Mucosa of rectum (tissue), 2 donors: ENCODE measurements around the gene RINL.

Source experiments
- H3K27ac ChIP-seq, 2 donors: one replicate each; pipeline ENCODE4 v1.7.0; 2013; ENCODE audit warnings: inconsistent platforms in 2 of 2, low read depth in 2 of 2, low read length in 2 of 2
- H3K27me3 ChIP-seq, 2 donors: one replicate each; pipeline ENCODE4 v1.7.0; 2013; ENCODE audit warnings: low read length in 2 of 2; ENCODE audit not compliant: control insufficient read depth in 2 of 2, insufficient read depth in 2 of 2
- H3K36me3 ChIP-seq, 2 donors: one replicate each; pipeline ENCODE4 v1.7.0; 2013; ENCODE audit warnings: low read length in 2 of 2; ENCODE audit not compliant: control insufficient read depth in 2 of 2, insufficient read depth in 2 of 2
- H3K4me1 ChIP-seq, 2 donors: one replicate each; pipeline ENCODE4 v1.7.0; 2013; ENCODE audit warnings: low read length in 2 of 2, mild to moderate bottlenecking in 1 of 2; ENCODE audit not compliant: control insufficient read depth in 2 of 2, insufficient read depth in 2 of 2
- H3K4me3 ChIP-seq, 2 donors: one replicate each; pipeline ENCODE4 v1.7.0; 2013; ENCODE audit warnings: low read length in 2 of 2
- H3K9ac ChIP-seq, 2 donors: one replicate each; pipeline ENCODE4 v1.7.0; 2013; ENCODE audit warnings: low read length in 2 of 2, low read depth in 1 of 2, mild to moderate bottlenecking in 1 of 2
- H3K9me3 ChIP-seq, 2 donors: one replicate each; pipeline ENCODE4 v1.7.0; 2013; ENCODE audit warnings: low read length in 2 of 2; ENCODE audit not compliant: control insufficient read depth in 2 of 2
- donor health status: healthy.
- donor health status: Normal muscosa, but diverticular disease.

The RINL gene

GRCh38 chr19:38904581-38905539, 26.8 kb upstream of the RINL start:
- Histone ChIP-seq H3K4me3 (no peak overlapping the region), H3K9me3 (no peaks in the 10 kb centered on the region), H3K4me1 (peaks cover 5 to 7% of the 10 kb centered on the region in 2 donors), H3K27ac (no peak overlapping the region), H3K27me3 (no peaks in the 10 kb centered on the region), H3K9ac (no peak overlapping the region), H3K36me3 (peaks cover 20 to 22% of the 10 kb centered on the region in 2 donors)

- Histone ChIP-seq H3K9me3 (no peaks in the 10 kb centered on the region), H3K9ac (no peak overlapping the region), H3K36me3 (peaks cover 7 to 16% of the 10 kb centered on the region in 2 donors), H3K27ac (no peak overlapping the region), H3K4me3 (no peak overlapping the region), H3K4me1 (peaks cover 11 to 16% of the 10 kb centered on the region in 2 donors), H3K27me3 (no peaks in the 10 kb centered on the region)
These were observed 23.6 kb upstream of the RINL start for GRCh38 chr19:38901683-38902082.

DNA sequence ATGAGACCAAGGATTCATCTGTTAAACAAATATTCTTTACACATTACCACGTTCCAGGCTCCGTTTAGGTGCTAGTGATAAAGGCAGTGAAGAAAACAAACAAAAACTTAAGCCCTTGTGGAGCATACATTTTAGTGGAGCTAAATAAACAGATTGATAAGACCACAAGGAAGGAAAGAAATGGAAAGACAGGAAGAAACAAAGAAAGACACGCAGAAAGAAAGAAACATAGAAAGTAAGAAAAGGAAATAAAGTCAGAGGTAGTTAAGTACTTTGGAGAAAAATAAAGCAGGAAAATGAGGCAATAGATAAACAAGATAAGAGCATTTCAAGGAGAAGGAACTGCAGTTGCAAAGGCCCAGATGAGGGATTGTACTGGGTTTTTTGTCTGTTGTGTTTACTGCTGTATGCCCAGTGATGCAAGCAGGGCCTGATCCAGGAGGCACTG, 22.7 kb upstream of the RINL start:
- Histone ChIP-seq H3K36me3 (peaks cover 7 to 14% of the 10 kb centered on the region in 2 donors), H3K4me1 (peaks cover 11 to 16% of the 10 kb centered on the region in 2 donors), H3K4me3 (peak overlapping the region; percentile 98), H3K27me3 (no peaks in the 10 kb centered on the region), H3K9ac (peak overlapping the region; percentile 69 to 93), H3K9me3 (no peaks in the 10 kb centered on the region), H3K27ac (no peak overlapping the region)

DNA sequence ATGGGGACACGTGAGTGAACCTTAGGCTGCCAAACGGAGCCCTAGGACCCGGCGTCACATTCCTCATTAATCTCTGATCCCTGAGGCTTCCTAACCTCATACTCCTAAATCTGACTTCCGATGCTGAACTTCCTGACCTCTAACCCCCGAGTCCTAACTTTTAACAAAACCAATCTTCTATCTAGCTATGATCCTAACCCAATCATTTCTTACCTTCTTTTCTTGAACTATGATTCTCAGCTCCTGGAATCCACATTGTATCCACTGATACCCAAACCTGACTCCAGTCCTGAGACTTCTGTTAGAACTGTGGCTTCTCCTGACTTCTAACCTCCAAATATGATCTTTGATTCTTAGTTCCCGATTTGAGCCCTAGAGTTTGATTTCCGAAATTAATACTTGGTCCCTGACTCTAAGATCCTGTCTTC, 22.1 kb upstream of the RINL start:
- peaks cover 11 to 16% of the 10 kb centered on the region in 2 donors for H3K4me1 ChIP-seq

DNA sequence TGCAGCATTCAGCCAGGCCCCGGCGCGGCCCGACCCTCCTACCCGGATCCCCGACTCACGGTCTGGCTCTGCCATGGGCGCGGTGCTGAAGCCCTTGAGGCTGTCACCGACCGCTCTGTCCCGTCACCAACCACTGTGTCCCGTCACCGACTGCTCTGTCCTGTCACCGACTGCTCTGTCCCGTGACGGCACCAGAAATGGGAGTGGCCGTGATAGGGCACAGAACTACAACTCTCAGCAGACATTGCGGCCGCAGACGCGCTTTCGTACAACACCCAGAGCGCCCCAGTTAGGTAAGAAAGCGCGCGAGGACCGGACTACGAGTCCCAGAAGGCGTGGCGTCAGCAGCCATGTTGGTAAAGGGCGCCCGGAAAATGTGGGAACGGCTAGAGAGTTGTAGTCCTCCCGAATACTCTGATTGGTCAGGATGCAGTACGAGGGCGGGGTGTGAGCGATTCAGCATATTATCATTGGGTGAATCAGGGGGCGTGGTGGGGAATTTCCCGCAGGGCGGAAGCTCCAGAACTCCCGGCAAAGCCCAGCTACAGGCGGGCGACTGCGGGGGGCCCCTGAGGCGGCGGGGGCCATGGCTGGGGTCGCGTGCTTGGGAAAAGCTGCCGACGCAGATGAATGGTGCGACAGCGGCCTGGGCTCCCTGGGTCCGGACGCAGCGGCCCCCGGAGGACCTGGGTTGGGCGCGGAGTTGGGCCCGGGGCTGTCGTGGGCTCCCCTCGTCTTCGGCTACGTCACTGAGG, 21.5 kb upstream of the RINL start, which contains the start of the genes NFKBIB and SIRT2:
Gene NFKBIB, plus strand, starts transcription at position 523 of the 755 bp plus-strand sequence. Its CDS starts 64 bp downstream, at position 587.
Gene SIRT2, minus strand, starts transcription at position 172 of the 755 bp plus-strand sequence. Its CDS starts 97 bp downstream, at position 75.
- H3K27me3 ChIP-seq: no peaks in the 10 kb centered on the region
- peaks cover 0 to 5% of the 10 kb centered on the region in 2 donors for H3K36me3 ChIP-seq
- peaks cover 11 to 16% of the 10 kb centered on the region in 2 donors for H3K4me1 ChIP-seq
- peak within 1 kb of the TSS; percentile 79 to 87 for H3K27ac ChIP-seq
- H3K9me3 ChIP-seq: no peaks in the 10 kb centered on the region
- H3K4me3 ChIP-seq: peak within 1 kb of the TSS; percentile 98
- peak within 1 kb of the TSS; percentile 93 to 95 for H3K9ac ChIP-seq

More for the DNA sequence above, 22.1 kb upstream of the RINL start:
- peaks cover 4 to 9% of the 10 kb centered on the region in 2 donors for H3K36me3 ChIP-seq
- no peaks in the 10 kb centered on the region for H3K27me3 ChIP-seq
- peak overlapping the region; percentile 69 to 93 for H3K9ac ChIP-seq
- peak overlapping the region; percentile 98 for H3K4me3 ChIP-seq
- H3K27ac ChIP-seq: peak overlapping the region; percentile 79 to 87
- H3K9me3 ChIP-seq: no peaks in the 10 kb centered on the region

DNA sequence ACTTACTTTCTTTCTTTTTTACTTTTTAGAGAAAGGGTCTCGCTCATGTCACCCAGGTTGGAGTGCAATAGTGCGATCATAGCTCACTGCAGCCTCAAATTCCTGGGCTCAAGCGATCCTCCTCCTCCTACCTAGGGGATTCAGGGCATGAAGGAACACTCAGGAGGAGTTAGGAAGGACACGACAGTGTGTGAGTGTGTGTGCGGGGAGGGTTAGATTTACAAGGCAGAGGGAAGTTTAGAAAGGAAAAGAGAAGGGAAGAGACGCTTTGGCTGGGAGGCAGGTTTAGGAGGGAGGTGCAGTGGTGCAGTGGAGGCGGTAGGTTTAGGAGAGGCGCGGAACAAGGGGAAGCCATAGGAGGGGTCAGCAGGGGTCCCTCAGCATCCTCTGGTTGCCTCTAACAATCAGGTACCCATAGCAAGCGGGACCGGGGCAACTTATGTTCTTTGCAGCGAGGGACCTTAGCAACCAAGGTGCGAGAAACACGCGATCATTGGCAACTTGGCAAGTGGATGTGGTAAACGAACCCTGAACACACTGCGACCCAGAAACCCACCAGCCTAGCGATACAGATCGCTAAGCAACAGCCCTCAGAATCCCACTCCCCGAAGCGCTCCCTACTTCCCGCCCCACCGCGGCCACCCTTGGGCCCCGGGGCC, 20.8 kb upstream of the RINL start:
- H3K9me3 ChIP-seq: no peaks in the 10 kb centered on the region
- peak overlapping the region; percentile 84 to 95 for H3K9ac ChIP-seq
- peaks cover 11 to 16% of the 10 kb centered on the region in 2 donors for H3K4me1 ChIP-seq
- H3K27ac ChIP-seq: peak overlapping the region; percentile 70 to 83
- no peaks in the 10 kb centered on the region for H3K36me3 ChIP-seq
- H3K27me3 ChIP-seq: no peaks in the 10 kb centered on the region
- H3K4me3 ChIP-seq: peak overlapping the region; percentile 85 to 98

DNA sequence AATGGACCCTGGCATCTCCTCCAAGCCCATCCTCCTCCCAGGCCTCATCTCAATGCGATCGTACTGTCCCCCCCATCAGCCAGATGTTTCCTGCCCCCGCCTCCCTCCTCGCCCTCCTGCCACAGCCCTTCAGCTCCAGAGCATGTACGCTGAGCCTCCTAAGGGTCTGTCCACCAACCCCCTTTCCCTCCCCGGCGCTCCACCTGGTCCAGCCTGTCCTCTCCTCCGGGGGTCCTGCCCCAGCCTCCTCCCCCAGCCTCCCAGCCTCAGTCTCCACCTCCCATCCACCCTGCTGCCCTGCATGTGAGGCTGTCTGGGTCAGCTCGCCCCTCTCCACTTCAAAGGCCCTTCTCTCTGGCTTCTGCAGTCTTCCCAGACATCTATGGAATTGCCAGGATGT, 16.9 kb upstream of the RINL start:
- Histone ChIP-seq H3K9me3 (no peaks in the 10 kb centered on the region), H3K27ac (no peak overlapping the region)

GRCh38 chr19:38893341-38893771, 15.3 kb upstream of the RINL start:
- Histone ChIP-seq H3K4me3 (no peak overlapping the region), H3K9me3 (no peaks in the 10 kb centered on the region), H3K27ac (no peak overlapping the region), H3K27me3 (no peaks in the 10 kb centered on the region), H3K4me1 (peaks cover 2% of the 10 kb centered on the region in 2 donors), H3K36me3 (peaks cover 13 to 26% of the 10 kb centered on the region in 2 donors), H3K9ac (no peak overlapping the region)

More for the DNA sequence above, 16.9 kb upstream of the RINL start:
- Histone ChIP-seq H3K27me3 (no peaks in the 10 kb centered on the region), H3K36me3 (peaks cover 2 to 12% of the 10 kb centered on the region in 2 donors), H3K4me3 (no peak overlapping the region), H3K4me1 (peaks cover 7 to 9% of the 10 kb centered on the region in 2 donors), H3K9ac (no peak overlapping the region)

DNA sequence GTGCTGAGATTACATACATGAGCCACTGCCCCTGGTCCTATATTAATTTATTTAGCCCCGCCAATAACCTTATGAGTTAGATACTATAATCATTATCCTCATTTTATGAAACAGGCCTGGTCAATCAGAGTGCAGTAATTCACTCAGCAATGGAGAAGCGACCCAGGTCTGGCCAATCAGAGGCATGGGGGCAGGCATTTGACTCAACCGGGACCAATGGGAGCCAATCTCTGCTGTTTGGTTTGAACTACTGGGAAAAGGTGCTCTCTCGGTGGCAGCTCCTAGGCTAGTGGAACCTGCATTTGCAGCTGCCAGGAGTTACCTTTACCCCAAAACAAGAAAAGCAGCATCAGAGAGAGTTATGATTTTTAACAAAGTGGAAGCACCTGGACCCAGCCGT, 14.8 kb upstream of the RINL start:
- Histone ChIP-seq H3K4me1 (no peaks in the 10 kb centered on the region), H3K9ac (no peak overlapping the region), H3K4me3 (no peak overlapping the region), H3K9me3 (no peaks in the 10 kb centered on the region), H3K27me3 (no peaks in the 10 kb centered on the region), H3K36me3 (peaks cover 15 to 26% of the 10 kb centered on the region in 2 donors), H3K27ac (no peak overlapping the region)
